Hematopoietic multipotent progenitor cell treated with erythropoietin and hydrocortisone succinate and interleukin-3 and kit ligand, for 6 days (in vitro differentiated cells): ENCODE results near the gene SNX21.

Source experiments
- DNase-seq: peaks from one replicate; pipeline ENCODE4 v3.0.0-alpha.2; 2015

The SNX21 gene

DNA sequence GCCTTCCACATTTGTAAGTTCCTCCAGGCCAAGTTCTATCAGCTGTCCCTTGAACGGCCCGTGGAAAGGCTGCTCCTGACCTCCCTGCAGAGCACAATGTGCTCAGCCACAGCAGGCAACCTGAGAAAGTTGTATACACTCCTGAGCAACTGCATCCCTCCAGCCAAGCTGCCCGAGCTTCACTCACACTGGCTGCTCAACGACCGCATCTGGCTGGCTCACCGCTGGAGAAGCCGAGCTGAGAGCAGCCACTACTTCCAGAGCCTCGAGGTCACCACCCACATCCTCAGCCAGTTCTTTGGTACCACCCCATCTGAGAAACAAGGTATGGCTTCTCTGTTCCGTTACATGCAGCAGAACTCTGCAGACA is 49.5 kb downstream of the SNX21 start:
- DNase-seq, result no peak

DNA sequence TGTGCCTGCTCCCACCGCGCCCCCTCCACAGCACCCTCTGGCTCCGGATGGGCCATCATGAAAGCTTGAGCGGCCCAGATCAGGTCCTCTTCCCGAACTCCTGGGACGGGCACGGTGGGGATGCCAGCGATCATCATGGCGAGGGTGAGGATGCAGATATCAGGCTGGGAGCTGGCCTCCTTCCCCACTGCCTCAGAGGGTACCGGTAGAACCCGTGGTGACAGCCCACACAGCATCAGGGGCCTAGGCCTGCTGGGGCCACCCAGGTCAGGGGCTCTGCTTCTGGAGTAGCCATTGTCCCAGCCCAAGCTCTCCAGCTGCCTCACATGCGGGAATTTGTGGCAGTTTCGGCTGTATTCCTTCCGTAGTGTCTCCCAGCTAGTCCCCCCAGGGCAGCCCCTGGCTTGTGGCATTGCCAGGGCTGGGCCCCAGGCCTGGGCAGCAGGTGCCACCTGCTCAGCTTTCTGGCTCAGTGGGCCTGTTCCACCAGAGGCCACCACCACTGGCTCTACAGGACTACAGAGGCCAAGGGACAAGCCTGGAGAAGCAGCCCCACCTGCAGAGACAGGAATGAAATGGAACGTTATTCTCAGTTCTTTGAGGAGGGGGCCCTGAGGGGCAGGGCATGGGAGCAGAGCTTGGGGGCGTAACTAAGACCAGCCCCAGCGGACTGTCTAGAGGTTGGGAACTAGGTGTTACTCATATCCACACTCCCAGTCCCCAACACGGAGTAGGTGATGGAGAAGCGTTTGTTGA is 53.2 kb downstream of the SNX21 start:
- DNase-seq, result no peak

DNA sequence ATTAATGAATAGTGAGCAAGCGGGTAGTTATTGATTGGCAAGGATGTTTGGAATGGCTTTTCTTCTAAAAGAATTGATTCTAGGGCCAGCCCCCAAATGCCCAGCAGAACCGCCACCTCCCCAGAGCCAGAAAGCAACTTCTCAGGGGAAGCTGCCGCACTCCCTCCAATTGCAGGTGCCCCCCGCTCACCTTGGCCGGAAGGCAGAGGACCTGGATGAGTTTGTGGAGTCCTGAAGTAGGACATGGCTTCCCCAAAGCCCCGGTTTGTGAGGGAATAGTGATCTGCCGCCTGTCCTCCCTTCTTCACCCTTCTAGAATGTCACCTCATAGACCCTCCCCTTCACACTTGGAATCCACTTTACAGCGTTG is 53.7 kb downstream of the SNX21 start, which contains the start of gene SPATA25:
Gene SPATA25 (minus strand): TSS at position 277 of the 370 bp plus-strand sequence. CDS start 32 bp downstream, at position 245.
- DNase-seq, result no peak

DNA sequence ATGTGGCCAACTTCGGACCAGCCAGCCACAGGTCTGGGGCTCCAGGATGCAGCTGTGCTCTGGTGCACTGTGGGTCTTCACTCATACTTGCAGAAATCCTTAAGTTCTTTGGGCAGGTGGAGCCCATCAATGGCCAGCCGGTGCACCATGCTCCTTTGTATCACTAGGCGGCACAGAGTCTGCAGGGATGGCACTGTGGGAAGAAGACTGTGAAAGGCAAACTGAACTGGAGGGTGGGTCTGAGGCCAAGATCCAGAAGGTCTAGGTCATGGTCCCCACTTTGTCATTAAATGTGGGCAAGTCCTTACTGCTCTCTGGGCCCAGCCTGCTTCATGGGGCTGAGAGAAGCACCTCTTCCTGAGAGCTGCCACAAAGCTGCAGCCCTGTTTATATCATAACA is 55.1 kb downstream of the SNX21 start:
- DNase-seq, result no peak

DNA sequence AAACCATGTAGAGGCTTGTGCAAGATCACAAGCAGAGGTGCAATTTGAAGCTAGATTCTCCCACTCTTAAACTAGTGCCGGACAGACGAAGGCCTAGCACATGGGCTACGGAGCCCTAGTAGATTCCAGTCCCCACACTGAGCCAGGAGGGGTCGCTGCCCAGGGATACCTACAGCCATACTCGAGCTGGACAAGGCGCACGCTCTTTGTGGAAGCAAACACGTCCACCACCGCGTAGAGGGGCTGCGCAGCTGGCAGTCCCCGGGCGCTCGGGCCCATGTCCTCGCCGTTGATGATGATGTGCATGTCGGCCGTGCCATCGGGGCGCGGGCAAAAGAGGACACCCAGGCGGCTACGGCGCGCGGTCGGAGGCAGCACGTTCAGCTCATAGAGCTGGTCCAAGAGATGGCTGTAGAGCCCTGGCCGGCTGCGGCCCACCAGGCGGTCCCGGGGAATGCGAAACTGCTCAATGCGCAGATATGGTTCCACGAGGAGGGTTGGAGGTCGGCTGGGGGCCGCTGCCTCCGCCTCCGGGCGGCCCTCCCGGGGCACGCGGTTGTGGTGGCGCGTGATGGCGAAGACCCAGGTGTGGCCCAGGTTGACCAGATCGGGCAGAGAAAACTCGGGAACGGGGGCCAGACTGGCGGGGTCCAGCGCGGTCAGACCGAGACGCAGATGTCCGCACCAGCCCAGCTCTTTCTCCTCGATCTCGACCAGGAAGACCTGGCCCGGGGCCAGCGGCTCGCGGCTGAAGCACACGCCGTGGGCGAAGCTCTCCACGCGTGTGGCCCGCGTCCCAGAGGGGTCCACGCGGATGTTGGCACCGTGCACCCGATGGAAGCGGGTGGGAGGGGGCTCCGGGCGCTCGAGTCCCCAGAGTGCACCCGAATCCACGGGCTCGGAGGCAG is 56.7 kb downstream of the SNX21 start:
- peak; percentile 87 for DNase-seq

DNA sequence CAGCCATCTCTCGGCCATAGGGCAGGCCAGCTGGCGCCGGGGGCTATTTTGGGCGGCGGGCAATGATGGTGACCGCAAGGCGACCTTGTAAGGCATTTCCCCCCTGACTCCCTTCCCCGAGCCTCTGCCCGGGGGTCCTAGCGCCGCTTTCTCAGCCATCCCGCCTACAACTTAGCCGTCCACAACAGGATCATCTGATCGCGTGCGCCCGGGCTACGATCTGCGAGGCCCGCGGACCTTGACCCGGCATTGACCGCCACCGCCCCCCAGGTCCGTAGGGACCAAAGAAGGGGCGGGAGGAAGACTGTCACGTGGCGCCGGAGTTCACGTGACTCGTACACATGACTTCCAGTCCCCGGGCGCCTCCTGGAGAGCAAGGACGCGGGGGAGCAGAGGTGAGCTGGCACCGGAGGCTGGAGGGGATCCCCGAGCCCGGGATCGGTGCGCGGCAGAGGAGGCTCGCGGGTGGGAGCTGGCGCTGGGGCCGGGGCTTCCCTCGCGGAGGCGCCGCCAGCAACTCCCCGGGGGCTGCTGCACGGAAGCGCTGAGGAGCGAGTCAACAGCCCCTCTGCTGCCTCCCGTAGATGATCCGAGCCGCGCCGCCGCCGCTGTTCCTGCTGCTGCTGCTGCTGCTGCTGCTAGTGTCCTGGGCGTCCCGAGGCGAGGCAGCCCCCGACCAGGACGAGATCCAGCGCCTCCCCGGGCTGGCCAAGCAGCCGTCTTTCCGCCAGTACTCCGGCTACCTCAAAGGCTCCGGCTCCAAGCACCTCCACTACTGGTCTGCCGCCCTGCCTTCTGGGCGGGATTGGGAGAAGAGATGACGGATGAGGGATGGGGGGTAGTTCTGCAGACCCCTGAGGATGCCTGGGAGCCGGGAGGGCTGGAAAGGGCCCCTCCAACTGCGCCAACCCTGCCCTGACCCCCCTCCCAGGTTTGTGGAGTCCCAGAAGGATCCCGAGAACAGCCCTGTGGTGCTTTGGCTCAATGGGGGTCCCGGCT is 57.7 kb downstream of the SNX21 start, which contains the start of the genes CTSA and NEURL2:
Gene CTSA (plus strand): TSS at position 351 of the 999 bp plus-strand sequence. CDS start 234 bp downstream, at position 585.
Gene NEURL2 (minus strand): TSS at position 224 of the 999 bp plus-strand sequence. CDS start 217 bp downstream, at position 7.
- peak; percentile 94 for DNase-seq

DNA sequence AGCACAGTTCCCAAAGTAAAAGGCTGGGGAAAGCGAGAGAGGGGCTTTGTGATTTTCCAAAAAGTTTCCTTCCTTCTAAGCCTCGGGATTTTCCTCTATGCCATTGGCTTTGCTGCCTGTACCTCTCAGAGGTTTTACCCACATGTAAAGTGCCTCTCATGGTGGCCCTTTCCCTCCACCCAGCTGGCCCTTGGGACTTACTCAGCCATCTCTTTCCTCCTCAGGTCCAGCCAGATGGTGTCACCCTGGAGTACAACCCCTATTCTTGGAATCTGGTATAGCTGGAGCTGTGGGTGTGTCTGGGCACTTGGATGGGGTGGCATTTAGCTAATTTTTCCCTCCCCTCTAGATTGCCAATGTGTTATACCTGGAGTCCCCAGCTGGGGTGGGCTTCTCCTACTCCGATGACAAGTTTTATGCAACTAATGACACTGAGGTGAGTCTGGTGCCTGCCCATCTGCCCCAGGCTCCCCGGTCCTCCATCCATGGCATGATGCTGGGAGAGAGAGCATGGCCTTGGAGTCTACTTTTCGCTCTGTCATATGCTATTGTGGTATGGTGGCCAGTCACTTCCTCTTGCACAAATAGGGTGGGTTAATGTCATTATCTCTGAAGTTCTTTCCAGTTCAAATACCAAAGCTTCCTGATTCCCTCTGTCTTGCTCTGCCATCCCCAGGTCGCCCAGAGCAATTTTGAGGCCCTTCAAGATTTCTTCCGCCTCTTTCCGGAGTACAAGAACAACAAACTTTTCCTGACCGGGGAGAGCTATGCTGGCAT is 58.6 kb downstream of the SNX21 start:
- DNase-seq, result peak; percentile 55
